ENCODE data around the gene FAM229B.

GRCh38 chr6:112085286-112086065, 1.9 kb upstream of the FAM229B start:
- no peak for TF ChIP-seq POLR2AphosphoS5 (IDR thresholded peaks at IDR 0.05; ENCODE audit: low read depth, low read length)
- no peak for TF ChIP-seq YY1 (IDR thresholded peaks at IDR 0.05; ENCODE audit: low read depth, low read length)
- no peak for TF ChIP-seq CTCF (IDR thresholded peaks at IDR 0.05; ENCODE audit: control extremely low read depth in 1 of 3, insufficient read depth in 1 of 3, low read depth in 1 of 3, low read length in 3 of 3)
- no peak for TF ChIP-seq JUND (IDR thresholded peaks at IDR 0.05; ENCODE audit: low read length)
- TF ChIP-seq NANOG (IDR thresholded peaks at IDR 0.05; ENCODE audit: insufficient read depth, low read depth, low read length, poor library complexity, severe bottlenecking) = no peak
- no peak for TF ChIP-seq POLR2A (IDR thresholded peaks at IDR 0.05; ENCODE audit: control extremely low read depth in 1 of 2, low read depth in 2 of 2, low read length in 2 of 2)
- TF ChIP-seq SP4 (IDR thresholded peaks at IDR 0.05; ENCODE audit: low read length) = no peak

All from H1 (cell line).